Fibroblast of mammary gland (primary cell): ENCODE measurements around the gene BAAT.

Experiments
- DNase-seq: peaks from one replicate; pipeline ENCODE4 v3.0.0-alpha.2; 2010; ENCODE audit warnings: low read depth
- H3K4me3 ChIP-seq: 2 replicates; pipeline ENCODE4 v1.5.1; 2011; ENCODE audit warnings: low read depth, mild to moderate bottlenecking, low read length, moderate library complexity; ENCODE audit not compliant: control insufficient read depth
- CTCF ChIP-seq: conservative IDR thresholded peaks from 2 replicates; pipeline ENCODE4 v1.5.1; 2011; ENCODE audit warnings: low read depth, low read length, inconsistent platforms; ENCODE audit not compliant: control insufficient read depth, insufficient read depth

Gene BAAT

DNA sequence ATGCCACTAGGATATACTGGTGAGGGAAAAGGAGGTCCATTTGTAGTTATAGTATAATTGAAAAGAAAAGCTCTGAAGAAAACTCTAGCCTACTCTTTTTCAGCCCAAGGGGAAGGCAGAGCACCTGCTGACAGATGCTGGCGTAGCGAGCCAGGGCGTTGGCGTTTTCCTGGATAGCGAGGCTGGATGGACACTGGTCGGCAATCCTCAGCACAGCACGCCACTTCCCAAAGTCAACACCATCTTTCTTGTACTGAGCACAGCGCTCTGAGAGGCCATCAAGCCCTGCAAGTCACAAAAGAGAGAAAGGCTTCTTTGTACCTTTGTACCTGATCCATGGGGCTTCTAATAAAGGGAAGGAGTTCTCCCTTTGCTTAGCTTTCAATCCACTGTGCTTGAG is 42.6 kb upstream of the BAAT start:
- DNase-seq, result no peak
- no peak for TF ChIP-seq CTCF
- no peak overlapping the region for H3K4me3 ChIP-seq

GRCh38 chr9:101421653-101422065 is 36.9 kb upstream of the BAAT start:
- DNase-seq, result no peak
- H3K4me3 ChIP-seq, result no peak overlapping the region
- no peak for TF ChIP-seq CTCF

DNA sequence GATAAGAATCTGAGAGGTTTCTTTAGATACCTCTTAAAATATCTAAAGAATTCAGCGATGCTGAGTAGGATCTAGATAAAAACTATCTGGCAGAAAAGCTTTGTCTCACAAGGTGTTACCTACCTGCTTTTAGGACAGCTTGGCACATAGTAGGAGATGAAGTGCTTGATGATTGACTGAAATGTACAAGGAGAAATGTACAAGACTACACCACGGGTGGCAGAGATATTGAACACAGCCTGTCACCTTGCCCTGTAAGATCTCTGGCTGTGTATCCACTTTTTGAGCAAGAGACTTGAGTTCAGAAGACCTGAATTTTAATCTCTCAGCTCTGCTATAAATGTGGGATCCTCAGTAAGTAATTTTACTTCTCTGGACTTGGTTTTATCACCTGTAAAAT is 35.1 kb upstream of the BAAT start:
- H3K4me3 ChIP-seq, result no peak overlapping the region
- no peak for TF ChIP-seq CTCF
- no peak for DNase-seq

GRCh38 chr9:101418518-101419430 is 34.0 kb upstream of the BAAT start:
- H3K4me3 ChIP-seq, result no peak overlapping the region
- DNase-seq, result peak; percentile 59
- TF ChIP-seq CTCF, result no peak

DNA sequence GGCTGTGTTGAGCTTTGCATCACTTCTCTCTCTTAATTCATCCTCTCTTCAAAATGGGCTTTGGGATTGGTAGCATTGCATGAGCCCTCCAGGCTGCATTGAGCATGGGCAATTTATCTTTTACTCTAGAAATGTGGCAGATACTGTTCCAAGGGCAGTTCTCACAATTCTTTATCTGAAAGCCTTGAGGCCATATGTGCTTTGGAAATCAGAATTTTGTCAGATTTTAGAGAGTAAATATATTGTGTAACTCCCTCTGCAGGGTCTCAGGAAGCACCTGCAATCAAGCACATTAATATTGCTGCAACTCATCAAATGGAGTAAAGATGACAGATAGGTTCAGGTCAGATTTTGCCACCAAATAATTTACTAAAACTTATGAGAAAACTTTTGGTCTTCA is 33.2 kb upstream of the BAAT start:
- no peak overlapping the region for H3K4me3 ChIP-seq
- TF ChIP-seq CTCF, result no peak
- DNase-seq, result no peak

- no peak overlapping the region for H3K4me3 ChIP-seq
- no peak for TF ChIP-seq CTCF
- no peak for DNase-seq
These were observed 32.6 kb upstream of the BAAT start for GRCh38 chr9:101417389-101417788.
